A549 (cell line): Measurements from ENCODE around the gene ABTB1. TPM values are rescaled to one million over a fixed set of nuclear protein-coding genes. Genes with fewer than 3 reads are reported as not detected.
"Not testable (repeated sequence)": the region's sequence is repeated elsewhere in the genome, so short reads cannot be mapped to it uniquely, and the experiment has no call there.

Experiments used
- ATAC-seq, 2 experiments: fragments of 200-7000 bp in 1 of 2; fragments of >200 bp in 1 of 2; cut with Nextera tagmentation in 1 of 2; cut with Tn5 transposase in 1 of 2; 3 replicates each; pipeline versions ENCODE4 v1.8.0 to v1.9.1; 2018 to 2020; ENCODE audit warnings: mild to moderate bottlenecking in 1 of 2, moderate library complexity in 1 of 2
- CTCF ChIA-PET: fragments of 300-600 bp; sonication (Branson Sonifier 250); formaldehyde crosslinking; extraction: SDS; loops from one replicate; lab custom pipeline; 2021; ENCODE audit warnings: antibody characterized with exemption, inconsistent platforms; lab: Yijun Ruan, JAX
- POLR2A ChIA-PET: fragments of 350-600 bp; formaldehyde crosslinking; extraction: SDS; loops from one replicate; lab custom pipeline; 2021; ENCODE audit warnings: antibody characterized with exemption, inconsistent platforms; lab: Yijun Ruan, JAX
- DNase-seq, 2 experiments: peaks; one replicate each; pipeline versions ENCODE4 v3.0.0 to v3.0.0-alpha.2; 2011 to 2016; ENCODE audit warnings: low read depth in 1 of 2, low spot score in 1 of 2
- FAIRE-seq: peaks from 2 replicates; lab custom pipeline; 2011; peaks lifted over from hg19 to GRCh38; lab: Jason Lieb, UNC
- H3K27ac ChIP-seq, 2 experiments: fragments of >200 bp; sonication (Bioruptor Twin); formaldehyde crosslinking; 3 replicates each; pipeline ENCODE4 v1.5.1; 2016 to 2017
- H3K4me1 ChIP-seq: fragments of >200 bp; sonication (Bioruptor Twin); formaldehyde crosslinking; 3 replicates; pipeline ENCODE4 v1.6.1; 2016
- H3K4me2 ChIP-seq: fragments of >200 bp; sonication (Bioruptor Twin); formaldehyde crosslinking; 3 replicates; pipeline ENCODE4 v1.6.1; 2016
- H3K4me3 ChIP-seq: fragments of >200 bp; sonication (Bioruptor Twin); formaldehyde crosslinking; 3 replicates; pipeline ENCODE4 v1.5.1; 2016
- H3K9me3 ChIP-seq: fragments of >200 bp; sonication (Bioruptor Twin); formaldehyde crosslinking; 3 replicates; pipeline ENCODE4 v1.6.1; 2016
- BCL3 ChIP-seq: fragments of >200 bp; sonication (Bioruptor Twin); formaldehyde crosslinking; IDR thresholded peaks from 3 replicates; pipeline ENCODE4 v1.6.1; 2016
- EP300 ChIP-seq, 2 experiments: fragments of >200 bp; sonication (Bioruptor Twin); formaldehyde crosslinking; IDR thresholded peaks; 2 replicates in 1 of 2; 3 replicates in 1 of 2; pipeline ENCODE4 v1.6.1; 2016 to 2017
- GATA3 ChIP-seq: IDR thresholded peaks from 2 replicates; pipeline ENCODE4 v1.6.1; 2012; ENCODE audit warnings: borderline replicate concordance
- MAFK ChIP-seq: fragments of 450-650 bp; IDR thresholded peaks from 2 replicates; pipeline ENCODE4 v1.6.1; 2014; ENCODE audit not compliant: partially characterized antibody
- POLR2AphosphoS2 ChIP-seq: conservative IDR thresholded peaks from 2 replicates; pipeline ENCODE4 v1.6.1; 2012; ENCODE audit warnings: low read length, improper control_type of control experiment, inconsistent platforms
- REST ChIP-seq: fragments of 200-600 bp; sonication (generic); IDR thresholded peaks from 2 replicates; pipeline ENCODE4 v1.6.1; 2016; ENCODE audit warnings: antibody characterized with exemption, mild to moderate bottlenecking, moderate library complexity
- RNF2 ChIP-seq: fragments of 200-600 bp; sonication (generic); IDR thresholded peaks from 2 replicates; pipeline ENCODE4 v1.6.1; 2016; ENCODE audit warnings: low read depth, mild to moderate bottlenecking, antibody characterized with exemption, moderate library complexity, borderline replicate concordance
- ZC3H11A ChIP-seq: fragments of 450-650 bp; IDR thresholded peaks from 2 replicates; pipeline ENCODE4 v1.6.1; 2014; ENCODE audit warnings: antibody characterized with exemption, mild to moderate bottlenecking
- ZSCAN20 ChIP-seq: fragments of 250-450 bp; sonication (Bioruptor Pico); IDR thresholded peaks from 2 replicates; pipeline ENCODE4 v1.8.0; 2022; ENCODE audit warnings: mild to moderate bottlenecking, moderate library complexity
- WGBS: methylation state at CpG from one replicate; pipeline ENCODE4 v1.1.6; 2017; ENCODE audit errors: missing lambda C conversion rate; 5-methylcytosine and 5-hydroxymethylcytosine counted together
- polyA plus RNA-seq, 4 experiments: library from polyadenylated mRNA; depleted of rRNA in 3 of 4; stranded (reverse); fragments of >200 nt; fragmentation: RNase III in 1 of 4; extraction: RNeasy Plus Mini Kit Qiagen cat#74134 plus additional on column Dnase treatment in 1 of 4; gene quantifications; 2 replicates in 3 of 4; 3 replicates in 1 of 4; pipeline ENCODE4 v1.2.3, GENCODE V29; 2011 to 2017
- TF ChIP-seq, protein P1 (sequence below): IDR thresholded peaks from 2 replicates; pipeline ENCODE4 v1.6.1; 2012
- TF ChIP-seq, protein P2 (sequence below): fragments of 250-450 bp; sonication (Bioruptor Pico); IDR thresholded peaks from 2 replicates; pipeline ENCODE4 v1.5.0; 2020; ENCODE audit warnings: low read depth, mild to moderate bottlenecking, moderate library complexity
- TF ChIP-seq, protein P3 (sequence below): IDR thresholded peaks from 2 replicates; pipeline ENCODE4 v1.6.1; 2012

Gene ABTB1
- polyA plus RNA-seq, 2 of the 4 experiments (the other 2 are of a cell fraction): 9.7 to 13.2 TPM

DNA sequence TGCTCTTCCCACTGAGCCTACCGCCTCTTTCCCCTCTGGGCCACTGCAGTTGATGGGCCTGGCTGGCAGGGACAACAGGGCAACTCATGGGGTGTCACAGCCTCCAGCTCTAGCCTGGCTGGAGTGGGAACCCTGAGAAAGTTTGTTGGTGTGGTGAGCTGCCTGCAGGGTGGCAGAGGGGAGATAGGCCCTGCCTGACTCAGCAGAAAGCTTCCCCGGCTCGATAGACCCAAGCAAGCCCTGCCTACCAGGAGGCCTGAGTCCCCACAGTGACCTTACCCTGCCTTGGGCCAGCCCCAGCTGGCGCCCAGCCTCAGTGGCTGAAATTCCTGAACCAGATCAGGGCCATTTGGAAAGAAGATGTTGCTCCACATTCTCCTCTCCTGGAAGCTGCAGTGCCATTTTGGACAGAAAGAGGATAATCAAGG lies 29.4 kb downstream of the ABTB1 start:
- no peak overlapping the region for H3K4me2 ChIP-seq
- FAIRE-seq (no peak), ATAC-seq (no peak), DNase-seq (no peak)
- ChIA-PET CTCF (interaction anchor here (1.0 kb wide), 1 partner anchor 12 kb away, joined by 3 read pairs; no protein-coding TSS in a partner anchor), POLR2A (no interaction called here)
- H3K4me1 ChIP-seq: peaks cover 31% of the 10 kb centered on the region
- peak overlapping the region; percentile 27 to 61; a peak in 3 of 6 replicates for H3K27ac ChIP-seq
- peaks cover 3% of the 10 kb centered on the region; the same call in 1 of the 3 replicates for H3K9me3 ChIP-seq
- TF ChIP-seq MAFK: peak; percentile 43
- no peak for TF ChIP-seq GATA3
- TF ChIP-seq, all 56 proteins: peak for 1
- WGBS: 67% methylated on average over 1 of the region's 4 CpGs
- H3K4me3 ChIP-seq: no peak overlapping the region

DNA sequence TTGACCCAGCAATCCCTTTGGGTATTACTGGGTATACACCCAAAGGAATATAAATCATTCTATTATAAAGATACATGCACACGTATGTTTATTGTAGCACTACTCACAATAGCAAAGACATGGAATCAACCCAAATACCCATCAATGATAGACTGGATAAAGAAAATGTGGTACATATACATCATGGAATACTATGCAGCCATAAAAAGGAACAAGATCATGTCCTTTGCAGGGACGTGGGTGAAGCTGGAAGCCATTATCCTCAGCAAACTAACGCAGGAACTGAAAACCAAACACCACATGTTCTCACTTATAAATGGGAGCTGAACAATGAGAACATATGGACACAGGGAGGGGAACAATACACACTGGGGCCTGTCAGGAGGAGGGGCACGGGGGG lies 32.1 kb downstream of the ABTB1 start:
- WGBS: 89% methylated on average over 3 of the region's 4 CpGs
- POLR2A ChIA-PET, ATAC-seq, H3K27ac ChIP-seq, H3K9me3 ChIP-seq, H3K4me3 ChIP-seq, FAIRE-seq, H3K4me2 ChIP-seq, DNase-seq: not testable (repeated sequence)
- H3K4me1 ChIP-seq: peaks cover 14% of the 10 kb centered on the region; the same call in 2 of the 3 replicates
- CTCF ChIA-PET: interaction anchor here (1.0 kb wide), 1 partner anchor 33 kb away, joined by 3 read pairs; no protein-coding TSS in a partner anchor

GRCh38 chr3:127706312-127706711 lies 33.6 kb downstream of the ABTB1 start:
- CTCF ChIA-PET: interaction anchor here (0.9 to 1.4 kb wide), 4 partner anchors 10 to 254 kb away, joined by 3 to 8 read pairs (median 4); no protein-coding TSS in a partner anchor

DNA sequence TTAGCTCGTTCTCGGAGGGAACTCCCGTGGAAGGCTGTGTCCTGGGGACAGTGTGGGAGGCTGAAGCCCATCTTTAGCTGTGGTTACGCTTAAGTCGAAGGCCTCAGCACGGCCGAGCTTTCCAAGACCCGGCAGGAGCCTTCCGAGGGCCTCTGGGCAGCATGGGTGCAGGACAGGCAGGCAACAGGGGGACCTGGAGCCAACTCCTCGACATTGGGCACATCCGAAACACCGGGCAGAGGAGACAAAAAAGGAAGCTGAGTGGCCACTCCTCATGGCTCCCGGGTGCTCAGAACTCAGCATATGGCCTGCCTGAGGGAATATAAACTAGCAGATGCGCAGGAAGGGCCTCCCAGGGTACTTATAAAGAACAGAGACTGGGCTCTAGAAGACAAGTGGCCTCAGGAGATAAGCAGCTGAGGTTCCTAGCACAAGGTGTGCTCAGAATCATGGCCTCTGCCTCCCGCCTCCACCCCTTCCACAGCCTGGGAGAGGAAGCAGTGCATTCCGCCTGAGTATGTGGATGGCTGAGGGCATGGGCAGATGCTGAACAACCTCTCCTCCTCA lies 34.1 kb downstream of the ABTB1 start:
- FAIRE-seq: no peak
- ChIA-PET CTCF (interaction anchor here (1.0 to 1.4 kb wide), 3 partner anchors 11 to 253 kb away, joined by 3 to 8 read pairs (median 4); no protein-coding TSS in a partner anchor), POLR2A (no interaction called here)
- Histone ChIP-seq H3K4me3 (no peak overlapping the region), H3K27ac (no peak overlapping the region), H3K9me3 (peaks cover 3% of the 10 kb centered on the region; the same call in 1 of the 3 replicates), H3K4me2 (no peak overlapping the region), H3K4me1 (peaks cover 25% of the 10 kb centered on the region)
- no peak for ATAC-seq
- no peak for DNase-seq
- WGBS: 90% methylated on average over 16 of the region's 16 CpGs
- TF ChIP-seq, protein P1, sequence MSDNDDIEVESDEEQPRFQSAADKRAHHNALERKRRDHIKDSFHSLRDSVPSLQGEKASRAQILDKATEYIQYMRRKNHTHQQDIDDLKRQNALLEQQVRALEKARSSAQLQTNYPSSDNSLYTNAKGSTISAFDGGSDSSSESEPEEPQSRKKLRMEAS: no peak
- TF ChIP-seq POLR2AphosphoS2 (no peak), BCL3 (no peak), ZC3H11A (no peak), ZSCAN20 (CRISPR knock-in tag) (no peak), REST (no peak)
- TF ChIP-seq, protein P2, sequence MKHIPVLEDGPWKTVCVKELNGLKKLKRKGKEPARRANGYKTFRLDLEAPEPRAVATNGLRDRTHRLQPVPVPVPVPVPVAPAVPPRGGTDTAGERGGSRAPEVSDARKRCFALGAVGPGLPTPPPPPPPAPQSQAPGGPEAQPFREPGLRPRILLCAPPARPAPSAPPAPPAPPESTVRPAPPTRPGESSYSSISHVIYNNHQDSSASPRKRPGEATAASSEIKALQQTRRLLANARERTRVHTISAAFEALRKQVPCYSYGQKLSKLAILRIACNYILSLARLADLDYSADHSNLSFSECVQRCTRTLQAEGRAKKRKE (CRISPR knock-in tag): no peak
- TF ChIP-seq, protein P3, sequence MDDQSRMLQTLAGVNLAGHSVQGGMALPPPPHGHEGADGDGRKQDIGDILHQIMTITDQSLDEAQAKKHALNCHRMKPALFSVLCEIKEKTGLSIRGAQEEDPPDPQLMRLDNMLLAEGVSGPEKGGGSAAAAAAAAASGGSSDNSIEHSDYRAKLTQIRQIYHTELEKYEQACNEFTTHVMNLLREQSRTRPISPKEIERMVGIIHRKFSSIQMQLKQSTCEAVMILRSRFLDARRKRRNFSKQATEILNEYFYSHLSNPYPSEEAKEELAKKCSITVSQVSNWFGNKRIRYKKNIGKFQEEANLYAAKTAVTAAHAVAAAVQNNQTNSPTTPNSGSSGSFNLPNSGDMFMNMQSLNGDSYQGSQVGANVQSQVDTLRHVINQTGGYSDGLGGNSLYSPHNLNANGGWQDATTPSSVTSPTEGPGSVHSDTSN: no peak

More at GRCh38 chr3:127706312-127706711, 33.6 kb downstream of the ABTB1 start:
- POLR2A ChIA-PET: no interaction called here
- FAIRE-seq: no peak
- Histone ChIP-seq H3K4me2 (no peak overlapping the region), H3K27ac (no peak overlapping the region), H3K9me3 (peaks cover 3% of the 10 kb centered on the region; the same call in 1 of the 3 replicates), H3K4me3 (no peak overlapping the region), H3K4me1 (peaks cover 23% of the 10 kb centered on the region)
- 94% methylated on average over 7 of the region's 7 CpGs for WGBS
- no peak for DNase-seq
- ATAC-seq: no peak
- TF ChIP-seq ZC3H11A (no peak), RNF2 (no peak), REST (no peak), EP300 (IDR thresholded peaks at IDR 0.05) (no peak)
- TF ChIP-seq, all 56 proteins: peak for 0
